Esophagus squamous epithelium (tissue), 4 donors: Measurements from ENCODE around the gene TMEM87B.

Experiments used
- POLR2A ChIP-seq, 4 donors: fragments of 450-650 bp; IDR thresholded peaks; one replicate each; pipeline ENCODE4 v1.6.1; 2017; ENCODE audit warnings: antibody characterized with exemption in 4 of 4, mild to moderate bottlenecking in 4 of 4, moderate library complexity in 3 of 4
- TF ChIP-seq, protein P1 (sequence below), 6 experiments: fragments of 450-650 bp in 4 of 6; fragments of 200-600 bp in 2 of 6; sonication (generic) in 2 of 6; IDR thresholded peaks; one replicate each; pipeline ENCODE4 v1.5.1; 2016 to 2019; ENCODE audit warnings: antibody characterized with exemption in 6 of 6, mild to moderate bottlenecking in 4 of 6, moderate library complexity in 4 of 6

DNA sequence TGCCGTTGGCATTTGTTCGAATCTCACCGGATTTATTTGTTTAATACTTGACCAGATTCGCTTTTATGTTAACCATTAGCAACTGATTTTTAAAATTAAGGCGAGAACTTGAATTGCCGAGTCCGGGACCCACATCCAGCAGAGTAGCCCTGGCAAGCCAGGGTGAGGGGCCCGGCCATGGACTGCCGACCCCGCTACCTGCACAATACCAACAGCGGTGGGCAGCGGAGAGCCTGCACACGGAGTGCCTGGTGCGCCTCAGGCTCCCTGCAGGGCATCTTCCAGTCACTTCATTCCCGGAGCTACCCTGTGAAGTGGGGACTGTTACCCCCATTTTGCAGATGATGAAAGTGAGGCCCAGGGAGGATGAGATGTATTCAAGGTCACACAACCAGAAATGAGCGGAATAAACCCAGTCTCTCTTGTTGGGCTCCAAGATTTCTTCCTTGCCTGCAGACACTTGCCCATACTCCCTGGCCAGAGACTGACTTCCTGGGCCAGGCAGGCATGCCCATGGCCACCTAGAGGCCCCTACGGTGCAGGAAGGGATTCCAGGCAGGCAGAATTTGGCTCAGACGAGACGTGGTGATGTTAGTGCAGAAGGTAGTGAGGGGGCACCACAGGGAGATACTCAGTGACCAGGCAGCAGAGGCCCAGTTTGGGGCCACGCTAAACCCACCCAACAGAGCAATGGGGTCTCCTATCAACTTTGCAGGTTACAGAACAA, 86.0 kb downstream of the TMEM87B start:
- TF ChIP-seq, protein P1, sequence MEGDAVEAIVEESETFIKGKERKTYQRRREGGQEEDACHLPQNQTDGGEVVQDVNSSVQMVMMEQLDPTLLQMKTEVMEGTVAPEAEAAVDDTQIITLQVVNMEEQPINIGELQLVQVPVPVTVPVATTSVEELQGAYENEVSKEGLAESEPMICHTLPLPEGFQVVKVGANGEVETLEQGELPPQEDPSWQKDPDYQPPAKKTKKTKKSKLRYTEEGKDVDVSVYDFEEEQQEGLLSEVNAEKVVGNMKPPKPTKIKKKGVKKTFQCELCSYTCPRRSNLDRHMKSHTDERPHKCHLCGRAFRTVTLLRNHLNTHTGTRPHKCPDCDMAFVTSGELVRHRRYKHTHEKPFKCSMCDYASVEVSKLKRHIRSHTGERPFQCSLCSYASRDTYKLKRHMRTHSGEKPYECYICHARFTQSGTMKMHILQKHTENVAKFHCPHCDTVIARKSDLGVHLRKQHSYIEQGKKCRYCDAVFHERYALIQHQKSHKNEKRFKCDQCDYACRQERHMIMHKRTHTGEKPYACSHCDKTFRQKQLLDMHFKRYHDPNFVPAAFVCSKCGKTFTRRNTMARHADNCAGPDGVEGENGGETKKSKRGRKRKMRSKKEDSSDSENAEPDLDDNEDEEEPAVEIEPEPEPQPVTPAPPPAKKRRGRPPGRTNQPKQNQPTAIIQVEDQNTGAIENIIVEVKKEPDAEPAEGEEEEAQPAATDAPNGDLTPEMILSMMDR (IDR thresholded peaks at IDR 0.05) = no peak
- no peak for TF ChIP-seq POLR2A (IDR thresholded peaks at IDR 0.05)
